Endothelial cell (in vitro differentiated cells): ENCODE data around the gene SH3BP5L. TPM values are rescaled to one million over a fixed set of nuclear protein-coding genes. Genes with fewer than 3 reads are reported as not detected.

Source experiments
- DNase-seq: peaks from one replicate; pipeline ENCODE4 v3.0.0; 2021; ENCODE audit warnings: low spot score
- H3K27ac Mint-ChIP-seq: one replicate; pipeline ENCODE4 v1.8.0; 2021; ENCODE audit warnings: mixed read lengths, inconsistent platforms; ENCODE audit not compliant: unreplicated experiment
- H3K27me3 Mint-ChIP-seq: one replicate; pipeline ENCODE4 v1.8.0; 2021; ENCODE audit warnings: mild to moderate bottlenecking, moderate library complexity, mixed read lengths, inconsistent platforms; ENCODE audit not compliant: unreplicated experiment
- H3K36me3 Mint-ChIP-seq: one replicate; pipeline ENCODE4 v1.8.0; 2021; ENCODE audit warnings: mild to moderate bottlenecking, low read depth, mixed read lengths, inconsistent platforms; ENCODE audit not compliant: unreplicated experiment
- H3K4me1 Mint-ChIP-seq: one replicate; pipeline ENCODE4 v1.8.0; 2021; ENCODE audit warnings: mild to moderate bottlenecking, mixed read lengths, inconsistent platforms; ENCODE audit not compliant: unreplicated experiment
- H3K4me3 Mint-ChIP-seq: one replicate; pipeline ENCODE4 v1.8.0; 2021; ENCODE audit warnings: mild to moderate bottlenecking, mixed read lengths, inconsistent platforms; ENCODE audit not compliant: unreplicated experiment
- H3K9me3 Mint-ChIP-seq: one replicate; pipeline ENCODE4 v1.8.0; 2021; ENCODE audit warnings: mixed read lengths, inconsistent platforms; ENCODE audit not compliant: unreplicated experiment
- CTCF ChIP-seq: fragments of 200-600 bp; sonication (generic); IDR thresholded peaks from one replicate; pipeline ENCODE4 v1.5.0; 2021; ENCODE audit warnings: antibody characterized with exemption; ENCODE audit not compliant: unreplicated experiment
- total RNA-seq: library from RNA; stranded (reverse); fragmentation: NEBNext Ultra II Directional; extraction: Animal tissue kit (Norgen Biotek cat#: 25700); gene quantifications from one replicate; pipeline ENCODE4 v1.2.1, GENCODE V29; 2021; ENCODE audit not compliant: unreplicated experiment

The SH3BP5L gene
- total RNA-seq, 1 donor from 2014 or later: 30.7 TPM

- no peak for DNase-seq
- peak overlapping the region; percentile 81 for H3K4me3 Mint-ChIP-seq
- H3K27ac Mint-ChIP-seq: peak overlapping the region; percentile 61
- peaks cover 5% of the 10 kb centered on the region for H3K4me1 Mint-ChIP-seq
- H3K27me3 Mint-ChIP-seq: peaks cover 14% of the 10 kb centered on the region
- H3K36me3 Mint-ChIP-seq: peaks cover 11% of the 10 kb centered on the region
- no peaks in the 10 kb centered on the region for H3K9me3 Mint-ChIP-seq
- TF ChIP-seq CTCF: no peak
Observed at GRCh38 chr1:248871837-248872401, 46.2 kb upstream of the SH3BP5L start.

- H3K4me1 Mint-ChIP-seq: peaks cover 26% of the 10 kb centered on the region
- DNase-seq: peak; percentile 64
Observed at GRCh38 chr1:248862998-248863881, 37.5 kb upstream of the SH3BP5L start.

GRCh38 chr1:248862695-248862997 is 36.9 kb upstream of the SH3BP5L start:
- TF ChIP-seq CTCF: no peak
- peaks cover 33% of the 10 kb centered on the region for H3K27me3 Mint-ChIP-seq

More at GRCh38 chr1:248862998-248863881, 37.5 kb upstream of the SH3BP5L start:
- no peak for TF ChIP-seq CTCF
- peak overlapping the region; percentile 40 for H3K27ac Mint-ChIP-seq
- peak overlapping the region; percentile 86 for H3K4me3 Mint-ChIP-seq
- no peaks in the 10 kb centered on the region for H3K9me3 Mint-ChIP-seq
- H3K36me3 Mint-ChIP-seq: peaks cover 30% of the 10 kb centered on the region
- H3K27me3 Mint-ChIP-seq: peaks cover 32% of the 10 kb centered on the region

GRCh38 chr1:248861616-248862015 is 35.9 kb upstream of the SH3BP5L start:
- Mint-ChIP-seq H3K9me3 (no peaks in the 10 kb centered on the region), H3K27ac (no peak overlapping the region), H3K4me3 (no peak overlapping the region), H3K27me3 (peaks cover 33% of the 10 kb centered on the region), H3K36me3 (peaks cover 34% of the 10 kb centered on the region), H3K4me1 (peaks cover 27% of the 10 kb centered on the region)
- TF ChIP-seq CTCF: no peak
- DNase-seq: no peak

More at GRCh38 chr1:248862695-248862997, 36.9 kb upstream of the SH3BP5L start:
- Mint-ChIP-seq H3K4me3 (peak overlapping the region; percentile 83), H3K36me3 (peaks cover 30% of the 10 kb centered on the region), H3K4me1 (peaks cover 27% of the 10 kb centered on the region), H3K9me3 (no peaks in the 10 kb centered on the region), H3K27ac (no peak overlapping the region)
- no peak for DNase-seq

- Mint-ChIP-seq H3K27me3 (peaks cover 29% of the 10 kb centered on the region), H3K9me3 (no peaks in the 10 kb centered on the region), H3K27ac (peak overlapping the region; percentile 82), H3K4me1 (peaks cover 27% of the 10 kb centered on the region), H3K4me3 (peak overlapping the region; percentile 93), H3K36me3 (peaks cover 42% of the 10 kb centered on the region)
- TF ChIP-seq CTCF: no peak
- no peak for DNase-seq
Observed at GRCh38 chr1:248860007-248860406, 34.3 kb upstream of the SH3BP5L start.
